ENCODE results near the gene FCRL2. TPM values are rescaled to one million over a fixed set of nuclear protein-coding genes. Genes with fewer than 3 reads are reported as not detected.

The FCRL2 gene
- total RNA-seq, 1 donor from 2014 or later, result not detected

DNA sequence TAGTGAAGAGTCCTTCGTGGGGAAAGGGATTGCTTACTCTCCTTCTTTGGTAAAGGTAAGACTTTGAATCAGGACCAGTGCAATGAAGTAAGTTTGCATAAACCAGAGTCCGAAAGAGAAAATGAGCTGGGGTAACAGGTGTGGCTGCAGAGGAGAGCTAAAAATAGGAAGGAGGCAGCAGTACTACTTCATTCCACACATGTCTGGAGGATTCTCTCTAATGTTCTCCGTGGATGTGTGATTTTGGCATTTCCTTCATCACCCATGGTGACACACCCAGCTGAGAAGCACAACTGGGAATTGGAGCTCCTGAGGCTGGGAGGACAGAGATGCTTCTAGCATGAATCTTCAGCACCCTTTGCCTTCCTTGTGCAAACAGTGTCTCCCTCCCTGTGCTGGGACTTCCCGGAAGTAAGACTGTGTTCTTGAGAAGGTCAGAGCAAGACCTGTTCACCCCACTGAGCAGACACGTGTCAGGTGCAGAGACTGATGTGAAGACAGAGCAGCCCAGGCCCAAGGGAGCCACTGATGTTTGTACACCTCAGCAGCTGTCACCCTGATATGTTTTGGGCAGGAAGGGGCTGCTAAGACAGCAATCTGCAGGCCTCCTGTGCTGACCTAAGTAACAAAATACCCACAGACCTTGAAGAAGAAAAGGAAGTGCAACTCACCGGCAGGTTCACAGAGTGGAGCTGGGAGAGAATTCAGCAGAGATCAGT lies 29.7 kb upstream of the FCRL2 start:
- TF ChIP-seq, protein P1, sequence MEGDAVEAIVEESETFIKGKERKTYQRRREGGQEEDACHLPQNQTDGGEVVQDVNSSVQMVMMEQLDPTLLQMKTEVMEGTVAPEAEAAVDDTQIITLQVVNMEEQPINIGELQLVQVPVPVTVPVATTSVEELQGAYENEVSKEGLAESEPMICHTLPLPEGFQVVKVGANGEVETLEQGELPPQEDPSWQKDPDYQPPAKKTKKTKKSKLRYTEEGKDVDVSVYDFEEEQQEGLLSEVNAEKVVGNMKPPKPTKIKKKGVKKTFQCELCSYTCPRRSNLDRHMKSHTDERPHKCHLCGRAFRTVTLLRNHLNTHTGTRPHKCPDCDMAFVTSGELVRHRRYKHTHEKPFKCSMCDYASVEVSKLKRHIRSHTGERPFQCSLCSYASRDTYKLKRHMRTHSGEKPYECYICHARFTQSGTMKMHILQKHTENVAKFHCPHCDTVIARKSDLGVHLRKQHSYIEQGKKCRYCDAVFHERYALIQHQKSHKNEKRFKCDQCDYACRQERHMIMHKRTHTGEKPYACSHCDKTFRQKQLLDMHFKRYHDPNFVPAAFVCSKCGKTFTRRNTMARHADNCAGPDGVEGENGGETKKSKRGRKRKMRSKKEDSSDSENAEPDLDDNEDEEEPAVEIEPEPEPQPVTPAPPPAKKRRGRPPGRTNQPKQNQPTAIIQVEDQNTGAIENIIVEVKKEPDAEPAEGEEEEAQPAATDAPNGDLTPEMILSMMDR (IDR thresholded peaks at IDR 0.05; ENCODE audit: partially characterized antibody, unreplicated experiment), result no peak
- no peaks in the 10 kb centered on the region for H3K27me3 Mint-ChIP-seq (ENCODE audit: unreplicated experiment)
- no peak for DNase-seq
- no peak overlapping the region for H3K4me3 Mint-ChIP-seq (ENCODE audit: unreplicated experiment)
- no peaks in the 10 kb centered on the region for H3K9me3 Mint-ChIP-seq (ENCODE audit: unreplicated experiment)
- H3K36me3 Mint-ChIP-seq (ENCODE audit: unreplicated experiment), result no peaks in the 10 kb centered on the region
- no peaks in the 10 kb centered on the region for H3K4me1 Mint-ChIP-seq (ENCODE audit: low read depth, unreplicated experiment)
- no peak overlapping the region for H3K27ac Mint-ChIP-seq (ENCODE audit: unreplicated experiment)

DNA sequence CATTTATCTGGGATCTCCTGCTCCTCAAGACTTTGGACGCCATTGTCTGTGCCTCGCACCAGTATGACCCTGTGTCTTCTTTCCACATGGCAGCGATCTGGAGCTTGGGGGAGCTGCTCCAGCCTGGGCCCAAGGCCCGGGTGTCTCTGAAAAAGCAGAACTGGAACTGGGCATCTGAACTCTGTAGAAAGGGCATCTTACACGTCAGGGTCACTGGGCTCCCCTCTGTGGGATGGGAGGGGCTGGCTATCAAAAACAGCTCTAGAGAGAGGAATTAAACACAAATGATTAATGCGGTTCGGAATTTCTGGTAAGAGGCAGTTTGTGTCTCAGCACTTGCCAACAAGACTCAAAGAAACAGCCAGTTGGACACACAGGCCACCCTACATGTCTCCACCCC lies 26.9 kb upstream of the FCRL2 start:
- DNase-seq, result no peak
- H3K27ac Mint-ChIP-seq (ENCODE audit: unreplicated experiment), result no peak overlapping the region
- TF ChIP-seq, protein P1 (IDR thresholded peaks at IDR 0.05; ENCODE audit: partially characterized antibody, unreplicated experiment), result no peak
- H3K9me3 Mint-ChIP-seq (ENCODE audit: unreplicated experiment), result no peaks in the 10 kb centered on the region
- H3K4me3 Mint-ChIP-seq (ENCODE audit: unreplicated experiment), result no peak overlapping the region
- no peaks in the 10 kb centered on the region for H3K27me3 Mint-ChIP-seq (ENCODE audit: unreplicated experiment)
- no peaks in the 10 kb centered on the region for H3K4me1 Mint-ChIP-seq (ENCODE audit: low read depth, unreplicated experiment)
- H3K36me3 Mint-ChIP-seq (ENCODE audit: unreplicated experiment), result no peaks in the 10 kb centered on the region

DNA sequence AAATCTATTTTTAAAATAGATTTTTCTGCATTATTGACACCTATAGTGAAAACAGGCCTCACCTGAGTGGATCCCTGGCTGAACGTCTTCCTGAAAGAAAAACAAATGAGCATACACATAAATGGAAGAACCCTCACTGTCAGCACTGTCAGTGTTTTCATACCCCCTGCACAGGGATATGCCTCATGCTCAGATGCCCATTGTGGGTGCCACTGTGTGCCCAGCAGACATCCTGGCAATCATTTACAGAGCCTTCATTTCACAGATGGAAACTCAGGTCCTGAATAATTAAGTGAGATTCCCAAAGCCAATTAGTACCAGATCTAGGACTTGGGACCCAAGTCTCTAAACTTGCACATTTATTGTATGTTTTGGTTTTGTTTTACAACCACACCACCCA lies 23.1 kb upstream of the FCRL2 start:
- no peaks in the 10 kb centered on the region for H3K27me3 Mint-ChIP-seq (ENCODE audit: unreplicated experiment)
- TF ChIP-seq, protein P1 (IDR thresholded peaks at IDR 0.05; ENCODE audit: partially characterized antibody, unreplicated experiment), result no peak
- H3K27ac Mint-ChIP-seq (ENCODE audit: unreplicated experiment), result no peak overlapping the region
- no peak for DNase-seq
- H3K4me1 Mint-ChIP-seq (ENCODE audit: low read depth, unreplicated experiment), result no peaks in the 10 kb centered on the region
- H3K9me3 Mint-ChIP-seq (ENCODE audit: unreplicated experiment), result no peaks in the 10 kb centered on the region
- no peak overlapping the region for H3K4me3 Mint-ChIP-seq (ENCODE audit: unreplicated experiment)
- no peaks in the 10 kb centered on the region for H3K36me3 Mint-ChIP-seq (ENCODE audit: unreplicated experiment)

DNA sequence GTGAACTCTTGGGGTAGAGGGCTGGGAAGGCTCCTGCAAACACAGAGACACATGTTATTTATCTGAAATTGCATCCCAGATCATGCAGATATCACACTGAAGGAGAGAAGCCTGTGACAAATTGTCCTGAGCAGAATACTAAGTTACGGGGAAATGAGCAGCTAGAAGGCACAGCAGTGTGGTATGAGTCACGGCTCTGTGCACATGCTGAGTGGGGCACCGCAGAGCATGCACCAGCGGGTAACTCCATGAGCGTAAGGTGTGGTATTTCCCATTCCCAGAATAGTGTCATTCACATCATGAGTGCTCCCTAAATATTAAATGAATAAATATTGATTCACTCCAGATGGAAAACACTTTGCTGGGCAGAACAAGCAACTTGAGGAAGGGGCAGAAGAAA lies 21.3 kb upstream of the FCRL2 start:
- H3K27ac Mint-ChIP-seq (ENCODE audit: unreplicated experiment), result no peak overlapping the region

DNA sequence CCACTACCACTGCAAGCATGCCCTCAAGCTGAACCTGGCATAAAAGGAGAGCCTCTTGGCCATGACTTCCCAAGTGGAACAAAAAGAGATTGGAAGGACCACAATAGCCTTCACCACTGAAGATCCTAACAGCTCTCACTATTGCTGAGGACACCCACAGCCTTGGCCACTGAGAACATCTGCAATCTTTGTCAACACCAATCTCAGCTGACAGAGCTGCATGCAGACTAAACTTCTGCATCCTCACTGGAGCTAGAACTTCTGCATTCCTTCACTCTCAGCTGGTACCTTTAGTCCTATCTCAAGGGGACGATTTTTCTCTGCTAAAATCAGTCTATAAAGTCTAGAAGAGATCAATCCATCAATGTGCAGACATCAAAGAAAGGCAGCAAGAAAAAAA lies 8.3 kb upstream of the FCRL2 start:
- TF ChIP-seq, protein P1 (IDR thresholded peaks at IDR 0.05; ENCODE audit: partially characterized antibody, unreplicated experiment), result no peak
- H3K4me3 Mint-ChIP-seq (ENCODE audit: unreplicated experiment), result no peak overlapping the region
- no peaks in the 10 kb centered on the region for H3K36me3 Mint-ChIP-seq (ENCODE audit: unreplicated experiment)
- no peaks in the 10 kb centered on the region for H3K9me3 Mint-ChIP-seq (ENCODE audit: unreplicated experiment)
- H3K27ac Mint-ChIP-seq (ENCODE audit: unreplicated experiment), result no peak overlapping the region
- no peak for DNase-seq
- H3K27me3 Mint-ChIP-seq (ENCODE audit: unreplicated experiment), result peaks cover 2% of the 10 kb centered on the region
- H3K4me1 Mint-ChIP-seq (ENCODE audit: low read depth, unreplicated experiment), result no peaks in the 10 kb centered on the region

More for the DNA sequence above, 21.3 kb upstream of the FCRL2 start:
- Mint-ChIP-seq H3K4me3 (ENCODE audit: unreplicated experiment) (no peak overlapping the region), H3K27me3 (ENCODE audit: unreplicated experiment) (no peaks in the 10 kb centered on the region), H3K4me1 (ENCODE audit: low read depth, unreplicated experiment) (no peaks in the 10 kb centered on the region), H3K9me3 (ENCODE audit: unreplicated experiment) (no peaks in the 10 kb centered on the region), H3K36me3 (ENCODE audit: unreplicated experiment) (peaks cover 2% of the 10 kb centered on the region)
- TF ChIP-seq, protein P1 (IDR thresholded peaks at IDR 0.05; ENCODE audit: partially characterized antibody, unreplicated experiment), result no peak
- DNase-seq, result no peak

All from glutamatergic neuron (in vitro differentiated cells).